Esophagus (tissue), 2 donors: Measurements from ENCODE around the gene HSPA6. TPM values are rescaled to one million over a fixed set of nuclear protein-coding genes. Genes with fewer than 3 reads are reported as not detected.
"Not testable (repeated sequence)": the region's sequence is repeated elsewhere in the genome, so short reads cannot be mapped to it uniquely, and the experiment has no call there.

Experiments used
- H3K27ac ChIP-seq, 2 donors: one replicate each; pipeline ENCODE4 v1.5.1; 2013; ENCODE audit warnings: low read depth in 2 of 2, mild to moderate bottlenecking in 2 of 2, inconsistent platforms in 1 of 2, low read length in 1 of 2, moderate library complexity in 1 of 2
- H3K27me3 ChIP-seq, 2 donors: one replicate each; pipeline ENCODE4 v1.6.1; 2013; ENCODE audit warnings: low read length in 2 of 2, control low read depth in 1 of 2, mild to moderate bottlenecking in 1 of 2; ENCODE audit not compliant: insufficient read depth in 2 of 2, control insufficient read depth in 1 of 2
- H3K36me3 ChIP-seq, 2 donors: one replicate each; pipeline ENCODE4 v1.6.1; 2013; ENCODE audit warnings: low read length in 1 of 2; ENCODE audit not compliant: control insufficient read depth in 2 of 2, insufficient read depth in 2 of 2
- H3K4me1 ChIP-seq, 2 donors: one replicate each; pipeline ENCODE4 v1.6.1; 2013; ENCODE audit warnings: low read length in 1 of 2; ENCODE audit not compliant: control insufficient read depth in 2 of 2, insufficient read depth in 2 of 2
- H3K4me3 ChIP-seq, 2 donors: one replicate each; pipeline ENCODE4 v1.5.1; 2013; ENCODE audit warnings: low read length in 2 of 2, mild to moderate bottlenecking in 2 of 2, low read depth in 1 of 2, moderate library complexity in 1 of 2
- H3K9me3 ChIP-seq, 2 donors: one replicate each; pipeline ENCODE4 v1.6.1; 2013; ENCODE audit warnings: mild to moderate bottlenecking in 2 of 2, low read depth in 1 of 2, low read length in 1 of 2, moderate library complexity in 1 of 2; ENCODE audit not compliant: control insufficient read depth in 2 of 2, insufficient read depth in 1 of 2
- WGBS, 2 donors: extraction: QIAGEN DNeasy Blood & Tissue Kit; methylation state at CpG; one replicate each; pipeline ENCODE4 v1.1.7; 2013; 5-methylcytosine and 5-hydroxymethylcytosine counted together
- polyA plus RNA-seq, 2 donors: library from polyadenylated mRNA; stranded (reverse); fragments of 200-250 nt; gene quantifications; one replicate each; pipeline ENCODE4 v1.2.3, GENCODE V29; 2013
- donor health status: healthy with polysubstance abuse.
- donor health status: Bipolar disorder and iron deficiency.

The HSPA6 gene
- polyA plus RNA-seq, 2 donors, result 0.79 to 1.2 TPM

- not testable (repeated sequence) for H3K36me3 ChIP-seq, H3K9me3 ChIP-seq, H3K4me3 ChIP-seq, H3K4me1 ChIP-seq, H3K27me3 ChIP-seq, H3K27ac ChIP-seq
- 80 to 86% methylated on average over 1 of the region's 1 CpG for WGBS, 2 donors
Measured at GRCh38 chr1:161543125-161543524, 18.8 kb downstream of the HSPA6 start.

- H3K9me3 ChIP-seq, H3K36me3 ChIP-seq, H3K4me3 ChIP-seq, H3K4me1 ChIP-seq, H3K27ac ChIP-seq, H3K27me3 ChIP-seq: not testable (repeated sequence)
- WGBS, 2 donors, result 76% methylated on average over 10 of the region's 11 CpGs
Measured at GRCh38 chr1:161545005-161545731, 20.8 kb downstream of the HSPA6 start.

- H3K9me3 ChIP-seq, H3K4me3 ChIP-seq, H3K36me3 ChIP-seq, H3K27ac ChIP-seq, H3K27me3 ChIP-seq, H3K4me1 ChIP-seq: not testable (repeated sequence)
- WGBS, 2 donors, result 92 to 94% methylated on average over 8 of the region's 8 CpGs
Measured at GRCh38 chr1:161547995-161548741, 23.8 kb downstream of the HSPA6 start.

GRCh38 chr1:161548749-161549406 is 24.5 kb downstream of the HSPA6 start:
- H3K4me3 ChIP-seq, H3K4me1 ChIP-seq, H3K36me3 ChIP-seq, H3K27ac ChIP-seq, H3K9me3 ChIP-seq, H3K27me3 ChIP-seq: not testable (repeated sequence)
- 89 to 95% methylated on average over 1 of the region's 2 CpGs for WGBS, 2 donors

- no peak within 1 kb of the TSS for H3K27ac ChIP-seq
- no peak within 1 kb of the TSS for H3K4me3 ChIP-seq
- H3K27me3 ChIP-seq, result no peaks in the 10 kb centered on the region
- whole genome bisulfite sequencing, 2 donors, result 79 to 80% methylated on average over 2 of the region's 2 CpGs
- no peaks in the 10 kb centered on the region for H3K4me1 ChIP-seq
- no peaks in the 10 kb centered on the region for H3K36me3 ChIP-seq
- no peaks in the 10 kb centered on the region for H3K9me3 ChIP-seq
Measured at GRCh38 chr1:161549652-161550051, 25.3 kb downstream of the HSPA6 start, which contains the start of gene FCGR3A. Gene FCGR3A, minus strand, starts transcription at chr1:161549818. Its CDS starts 82 bp downstream, at chr1:161549736.

- H3K4me1 ChIP-seq, H3K9me3 ChIP-seq, H3K4me3 ChIP-seq, H3K27me3 ChIP-seq, H3K36me3 ChIP-seq, H3K27ac ChIP-seq: not testable (repeated sequence)
- WGBS, 2 donors, result 80 to 87% methylated on average over 5 of the region's 5 CpGs
Measured at GRCh38 chr1:161550942-161551341, 26.6 kb downstream of the HSPA6 start.

- not testable (repeated sequence) for H3K9me3 ChIP-seq, H3K4me3 ChIP-seq, H3K4me1 ChIP-seq, H3K36me3 ChIP-seq, H3K27me3 ChIP-seq, H3K27ac ChIP-seq
- 76 to 86% methylated on average over 1 of the region's 2 CpGs for WGBS, 2 donors
Measured at GRCh38 chr1:161553631-161554030, 29.3 kb downstream of the HSPA6 start.

GRCh38 chr1:161554340-161554739 is 30.0 kb downstream of the HSPA6 start:
- not testable (repeated sequence) for H3K27me3 ChIP-seq, H3K4me3 ChIP-seq, H3K4me1 ChIP-seq, H3K36me3 ChIP-seq, H3K9me3 ChIP-seq, H3K27ac ChIP-seq
- WGBS, 2 donors, result 94 to 95% methylated on average over 3 of the region's 3 CpGs

GRCh38 chr1:161554815-161555417 is 30.6 kb downstream of the HSPA6 start:
- H3K4me1 ChIP-seq, H3K36me3 ChIP-seq, H3K4me3 ChIP-seq, H3K27ac ChIP-seq, H3K9me3 ChIP-seq, H3K27me3 ChIP-seq: not testable (repeated sequence)
- 53 to 85% methylated on average over 1 of the region's 1 CpG for WGBS, 2 donors
